B cell (primary cell): ENCODE results near the gene TRIOBP. TPM values are rescaled to one million over a fixed set of nuclear protein-coding genes. Genes with fewer than 3 reads are reported as not detected.

Experiments used
- ATAC-seq: fragments of 200-7000 bp; cut with Tn5 transposase; one replicate; pipeline ENCODE4 v1.10.0; 2021; ENCODE audit warnings: low read depth, mild to moderate bottlenecking, moderate number of reproducible peaks, moderate library complexity
- CTCF ChIA-PET: fragments of 350-600 bp; sonication (Branson Sonifier 250); formaldehyde crosslinking; loops from one replicate; lab custom pipeline; 2021; ENCODE audit warnings: antibody characterized with exemption, inconsistent platforms; lab: Charles Lee
- POLR2A ChIA-PET: fragments of 350-600 bp; sonication (Branson Sonifier 250); formaldehyde crosslinking; loops from one replicate; lab custom pipeline; 2021; ENCODE audit warnings: antibody characterized with exemption; lab: Charles Lee
- DNase-seq: peaks from one replicate; pipeline ENCODE4 v3.0.0; 2013
- H2AFZ ChIP-seq: 2 replicates; pipeline ENCODE4 v1.6.1; 2012; ENCODE audit warnings: mild to moderate bottlenecking, low read depth, low read length; ENCODE audit not compliant: insufficient read depth, poor library complexity, severe bottlenecking
- H3K27ac ChIP-seq, 2 donors: 1 replicate in 1 of 2; 2 replicates in 1 of 2; pipeline ENCODE4 v1.5.1; 2012 to 2013; ENCODE audit warnings: low read length in 2 of 2, mild to moderate bottlenecking in 2 of 2, moderate library complexity in 1 of 2
- H3K27me3 ChIP-seq, 4 experiments: fragments of 200-600 bp in 1 of 4; sonication (generic) in 1 of 4; replicated peaks in 1 of 4; 1 replicate in 2 of 4; 2 replicates in 2 of 4; pipeline versions ENCODE4 v1.6.1 to v1.7.0; 2013 to 2016; ENCODE audit warnings: low read length in 3 of 4, mild to moderate bottlenecking in 2 of 4, mixed read lengths in 1 of 4, moderate library complexity in 1 of 4; ENCODE audit not compliant: insufficient read depth in 4 of 4, control insufficient read depth in 3 of 4; ENCODE audit errors: control extremely low read depth in 1 of 4
- H3K36me3 ChIP-seq, 2 experiments: replicated peaks in 1 of 2; 1 replicate in 1 of 2; 2 replicates in 1 of 2; pipeline versions ENCODE4 v1.6.1 to v1.7.1; 2013; ENCODE audit warnings: low read length in 1 of 2; ENCODE audit not compliant: insufficient read depth in 2 of 2, control insufficient read depth in 1 of 2; ENCODE audit errors: control extremely low read depth in 1 of 2, extremely low read depth in 1 of 2
- H3K4me1 ChIP-seq, 2 donors: fragments of 200-600 bp in 1 of 2; sonication (generic) in 1 of 2; 1 replicate in 1 of 2; 2 replicates in 1 of 2; pipeline versions ENCODE4 v1.5.1 to v1.6.1; 2013 to 2017; ENCODE audit warnings: low read length in 2 of 2; ENCODE audit not compliant: control insufficient read depth in 2 of 2, insufficient read depth in 2 of 2
- H3K4me2 ChIP-seq: replicated peaks from 2 replicates; pipeline ENCODE3; 2012; ENCODE audit warnings: mild to moderate bottlenecking, low read depth, low read length; ENCODE audit not compliant: poor library complexity, severe bottlenecking
- H3K4me3 ChIP-seq, 5 experiments: fragments of 200-600 bp in 1 of 5; sonication (generic) in 1 of 5; 1 replicate in 3 of 5; 2 replicates in 2 of 5; pipeline versions ENCODE4 v1.5.1 to v1.7.0; 2011 to 2016; ENCODE audit warnings: low read length in 4 of 5, mild to moderate bottlenecking in 4 of 5, low read depth in 2 of 5, control low read depth in 1 of 5, moderate library complexity in 1 of 5; ENCODE audit not compliant: insufficient read depth in 1 of 5; ENCODE audit errors: control extremely low read depth in 1 of 5, extremely low read depth in 1 of 5
- H3K79me2 ChIP-seq: fragments of 200-600 bp; sonication (generic); one replicate; pipeline ENCODE4 v1.6.0; 2016; ENCODE audit warnings: low read length; ENCODE audit not compliant: control insufficient read depth, insufficient read depth
- H3K9ac ChIP-seq: fragments of 200-600 bp; sonication (generic); 2 replicates; pipeline ENCODE4 v1.6.1; 2017; ENCODE audit warnings: mild to moderate bottlenecking, low read length, moderate library complexity
- H3K9me3 ChIP-seq, 3 donors: one replicate each; pipeline versions ENCODE4 v1.6.1 to v1.7.1; 2013; ENCODE audit warnings: low read length in 2 of 3; ENCODE audit not compliant: control insufficient read depth in 2 of 3, insufficient read depth in 1 of 3; ENCODE audit errors: control extremely low read depth in 1 of 3
- H4K20me1 ChIP-seq: 2 replicates; pipeline ENCODE4 v1.6.0; 2012; ENCODE audit warnings: mild to moderate bottlenecking, low read length; ENCODE audit not compliant: insufficient read depth, control insufficient read depth, poor library complexity, severe bottlenecking
- H3K27ac Mint-ChIP-seq: one replicate; pipeline ENCODE4 v1.8.0; 2021; ENCODE audit warnings: mixed read lengths
- H3K27me3 Mint-ChIP-seq: one replicate; pipeline ENCODE4 v1.8.0; 2021; ENCODE audit warnings: mixed read lengths
- H3K4me1 Mint-ChIP-seq: one replicate; pipeline ENCODE4 v1.8.0; 2021; ENCODE audit warnings: mixed read lengths
- H3K4me3 Mint-ChIP-seq: one replicate; pipeline ENCODE4 v1.8.0; 2021; ENCODE audit warnings: mixed read lengths
- H3K9me3 Mint-ChIP-seq: one replicate; pipeline ENCODE4 v1.8.0; 2022; ENCODE audit warnings: mixed read lengths; ENCODE audit not compliant: insufficient read depth
- CTCF ChIP-seq: fragments of 200-600 bp; IDR thresholded peaks from one replicate; pipeline ENCODE4 v1.8.0; 2022; ENCODE audit warnings: antibody characterized with exemption, mild to moderate bottlenecking
- EZH2 ChIP-seq: IDR thresholded peaks from 2 replicates; pipeline ENCODE4 v1.6.1; 2012; ENCODE audit warnings: borderline replicate concordance, low read depth, mild to moderate bottlenecking, moderate library complexity, low read length; ENCODE audit not compliant: insufficient read depth, poor library complexity, severe bottlenecking
- WGBS: methylation state at CpG from one replicate; pipeline ENCODE4 v1.1.5; 2013; ENCODE audit warnings: missing lambda C conversion rate; ENCODE audit not compliant: insufficient coverage; 5-methylcytosine and 5-hydroxymethylcytosine counted together
- intact Hi-C: fragments of 100-400 bp; cut with micrococcal nuclease; formaldehyde crosslinking; loops from one replicate; pipeline ENCODE4 v1.10.0; 2022
- polyA plus RNA-seq: library from polyadenylated mRNA; depleted of rRNA; stranded (reverse); fragments of >200 nt; gene quantifications from 2 replicates; pipeline ENCODE4 v1.2.3, GENCODE V29; 2012
- total RNA-seq, 2 donors: library from RNA; stranded (reverse); fragments of 120-200 nt in 1 of 2; gene quantifications; 1 replicate in 1 of 2; 2 replicates in 1 of 2; pipeline versions ENCODE4 v1.2.3 to v1.2.4, GENCODE V29; 2013 to 2022

Gene TRIOBP
- total and polyA plus RNA-seq, 2 donors (not counting 1 experiment from before 2014, with no cell fraction given) = 26.8 to 47.5 TPM

- Histone ChIP-seq H3K9ac (peak overlapping the region; percentile 87), H3K27me3 (no peaks in the 10 kb centered on the region), H3K9me3 (no peaks in the 10 kb centered on the region), H3K4me3 (peak overlapping the region; percentile 73 to 92 (median 81)), H3K4me2 (peak overlapping the region; percentile 91), H4K20me1 (no peaks in the 10 kb centered on the region), H3K27ac (peak overlapping the region; percentile 98), H3K79me2 (peaks cover 25% of the 10 kb centered on the region), H3K4me1 (peaks cover 36 to 60% of the 10 kb centered on the region in 2 donors), H2AFZ (peak overlapping the region; percentile 82), H3K36me3 (no peaks in the 10 kb centered on the region)
- Mint-ChIP-seq H3K9me3 (no peaks in the 10 kb centered on the region), H3K27ac (peak overlapping the region; percentile 97), H3K27me3 (no peaks in the 10 kb centered on the region), H3K4me1 (peaks cover 49% of the 10 kb centered on the region), H3K4me3 (peak overlapping the region; percentile 96)
- ChIA-PET CTCF (interaction anchor here (0.6 to 23.0 kb wide), 7 partner anchors 5 to 168 kb away, joined by 3 to 501 read pairs (median 185); partner anchors contain the start of genes ANKRD54, GGA1, LGALS1 and NOL12), POLR2A (interaction anchor here (0.6 to 3.9 kb wide), 9 partner anchors 10 to 658 kb away, joined by 3 to 44 read pairs (median 13); partner anchors contain the start of genes GGA1 and PDXP)
- no peak for ATAC-seq
- intact Hi-C loops = loop anchor here (2.0 kb wide), 2 partner anchors 43 to 169 kb away; partner anchors contain the start of gene ANKRD54
- TF ChIP-seq CTCF (no peak), EZH2 (no peak)
- 13% methylated on average over 7 of the region's 17 CpGs for WGBS
- DNase-seq = peak; percentile 36
Observed at GRCh38 chr22:37675930-37676735, 20.7 kb upstream of the TRIOBP start.
